Kidney (tissue), 14 donors: Measurements from ENCODE around the gene PDE4D. TPM values are rescaled to one million over a fixed set of nuclear protein-coding genes. Genes with fewer than 3 reads are reported as not detected.
A peak's percentile ranks its signal among the peaks of the same experiment; 100 is the strongest.

Experiments
- DNase-seq, 5 donors: peaks; one replicate each; pipeline ENCODE4 v3.0.0-alpha.2; 2013 to 2020
- FAIRE-seq: peaks from 2 replicates; lab custom pipeline; 2012; peaks lifted over from hg19 to GRCh38; lab: Jason Lieb, UNC
- H3K27ac ChIP-seq, 2 donors: one replicate each; pipeline ENCODE4 v1.7.0; 2013; ENCODE audit warnings: low read depth in 2 of 2, low read length in 2 of 2, inconsistent platforms in 1 of 2
- H3K27me3 ChIP-seq: one replicate; pipeline ENCODE4 v1.7.1; 2013; ENCODE audit warnings: low read length, inconsistent platforms; ENCODE audit not compliant: control insufficient read depth, insufficient read depth
- H3K36me3 ChIP-seq, 3 donors: one replicate each; pipeline versions ENCODE4 v1.7.0 to v1.7.1; 2013; ENCODE audit warnings: low read length in 3 of 3, control low read depth in 1 of 3, inconsistent platforms in 1 of 3; ENCODE audit not compliant: insufficient read depth in 3 of 3, control insufficient read depth in 2 of 3
- H3K4me1 ChIP-seq, 3 donors: one replicate each; pipeline versions ENCODE4 v1.7.0 to v1.7.1; 2013; ENCODE audit warnings: low read length in 3 of 3, inconsistent platforms in 1 of 3, low read depth in 1 of 3; ENCODE audit not compliant: control insufficient read depth in 2 of 3, insufficient read depth in 2 of 3
- H3K4me3 ChIP-seq, 3 donors: one replicate each; pipeline versions ENCODE4 v1.7.0 to v1.8.1; 2013; ENCODE audit warnings: low read length in 3 of 3, control low read depth in 1 of 3, inconsistent platforms in 1 of 3
- H3K9ac ChIP-seq, 3 donors: one replicate each; pipeline versions ENCODE4 v1.7.0 to v1.7.1; 2013; ENCODE audit warnings: low read length in 3 of 3, control low read depth in 1 of 3, inconsistent platforms in 1 of 3
- H3K9me3 ChIP-seq, 3 donors: one replicate each; pipeline versions ENCODE4 v1.7.0 to v1.7.1; 2013; ENCODE audit warnings: low read length in 3 of 3, control low read depth in 1 of 3, inconsistent platforms in 1 of 3; ENCODE audit not compliant: control insufficient read depth in 2 of 3, insufficient read depth in 1 of 3
- intact Hi-C: fragments of 100-400 bp; cut with DNase I; formaldehyde crosslinking; loops from one replicate; pipeline ENCODE4 v1.11.1; 2022
- polyA plus RNA-seq: library from polyadenylated mRNA; stranded (reverse); fragments of 350-450 nt; fragmentation: Illumina TruSeq; extraction: RNeasy Lipid Tissue Mini Kit (QIAGEN cat#74804); gene quantifications from one replicate; pipeline ENCODE4 v1.2.3, GENCODE V29; 2014; ENCODE audit warnings: low read depth, low replicate concordance; ENCODE audit not compliant: insufficient read depth
- total RNA-seq: library from RNA; stranded (reverse); fragmentation: NEBNext Ultra II Directional; extraction: Animal tissue kit (Norgen Biotek cat#: 25700); gene quantifications from one replicate; pipeline ENCODE4 v1.2.1, GENCODE V29; 2021
- TF ChIP-seq, protein P1 (sequence below): IDR thresholded peaks from 3 replicates; pipeline ENCODE4 v1.5.1; 2012; ENCODE audit warnings: mild to moderate bottlenecking, moderate library complexity, borderline replicate concordance; ENCODE audit not compliant: insufficient read depth; ENCODE audit errors: extremely low read depth
- donor health status: control.
- donor health status: control.
- donor health status: control.
- donor health status: control.
- donor health status: control.
- donor health status: DM: yes; HTN: yes; CAD: no.
- donor health status: Normal renal cell carcinoma (clear cell type).

The PDE4D gene
- total and polyA plus RNA-seq, 2 donors from 2014 or later = 9.2 to 78.9 TPM

- intact Hi-C loops = no loop called here
- FAIRE-seq (no peak), DNase-seq (no peak)
- Histone ChIP-seq H3K9me3 (no peaks in the 10 kb centered on the region), H3K27ac (no peak overlapping the region), H3K9ac (no peak overlapping the region), H3K4me1 (peaks cover 0 to 2% (median 0%) of the 10 kb centered on the region in 3 donors), H3K36me3 (no peaks in the 10 kb centered on the region), H3K4me3 (no peak overlapping the region), H3K27me3 (no peaks in the 10 kb centered on the region)
- TF ChIP-seq, protein P1, sequence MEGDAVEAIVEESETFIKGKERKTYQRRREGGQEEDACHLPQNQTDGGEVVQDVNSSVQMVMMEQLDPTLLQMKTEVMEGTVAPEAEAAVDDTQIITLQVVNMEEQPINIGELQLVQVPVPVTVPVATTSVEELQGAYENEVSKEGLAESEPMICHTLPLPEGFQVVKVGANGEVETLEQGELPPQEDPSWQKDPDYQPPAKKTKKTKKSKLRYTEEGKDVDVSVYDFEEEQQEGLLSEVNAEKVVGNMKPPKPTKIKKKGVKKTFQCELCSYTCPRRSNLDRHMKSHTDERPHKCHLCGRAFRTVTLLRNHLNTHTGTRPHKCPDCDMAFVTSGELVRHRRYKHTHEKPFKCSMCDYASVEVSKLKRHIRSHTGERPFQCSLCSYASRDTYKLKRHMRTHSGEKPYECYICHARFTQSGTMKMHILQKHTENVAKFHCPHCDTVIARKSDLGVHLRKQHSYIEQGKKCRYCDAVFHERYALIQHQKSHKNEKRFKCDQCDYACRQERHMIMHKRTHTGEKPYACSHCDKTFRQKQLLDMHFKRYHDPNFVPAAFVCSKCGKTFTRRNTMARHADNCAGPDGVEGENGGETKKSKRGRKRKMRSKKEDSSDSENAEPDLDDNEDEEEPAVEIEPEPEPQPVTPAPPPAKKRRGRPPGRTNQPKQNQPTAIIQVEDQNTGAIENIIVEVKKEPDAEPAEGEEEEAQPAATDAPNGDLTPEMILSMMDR = no peak
These were observed 970.2 kb downstream of the PDE4D start for GRCh38 chr5:58923355-58923754.

GRCh38 chr5:58922461-58923171 lies 970.9 kb downstream of the PDE4D start:
- no peaks in the 10 kb centered on the region for H3K9me3 ChIP-seq
- FAIRE-seq = no peak
- H3K36me3 ChIP-seq = no peaks in the 10 kb centered on the region
- DNase-seq = peak in 4 of 5 donors; percentile 10 to 80 (median 42)
- intact Hi-C loops = no loop called here
- TF ChIP-seq, protein P1 = no peak
- no peak overlapping the region for H3K9ac ChIP-seq
- H3K27ac ChIP-seq = peak overlapping the region in 1 of 2 donors; percentile 4
- no peak overlapping the region for H3K4me3 ChIP-seq
- H3K4me1 ChIP-seq = peaks cover 0 to 2% (median 0%) of the 10 kb centered on the region in 3 donors
- no peaks in the 10 kb centered on the region for H3K27me3 ChIP-seq

DNA sequence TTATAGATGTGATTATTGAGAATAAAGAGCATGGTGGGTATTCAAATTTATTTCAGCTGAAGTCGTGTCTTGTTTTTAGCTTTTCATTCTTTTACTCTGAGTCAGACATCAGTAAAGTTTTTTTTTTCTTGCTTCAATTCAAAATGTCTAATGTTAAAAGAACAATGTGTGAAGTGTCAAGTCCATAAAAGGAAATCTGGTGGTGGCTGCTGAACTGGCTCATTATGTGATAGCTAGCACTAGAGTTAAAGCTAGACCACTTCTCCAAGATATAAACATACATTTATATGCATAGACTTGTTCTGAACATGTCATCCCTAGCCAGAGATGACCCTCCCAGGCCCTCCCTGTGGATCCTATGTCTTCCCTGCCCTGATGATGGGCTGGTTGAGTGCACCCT lies 972.4 kb downstream of the PDE4D start:
- Histone ChIP-seq H3K9ac (no peak overlapping the region), H3K4me3 (no peak overlapping the region), H3K27ac (no peak overlapping the region), H3K27me3 (no peaks in the 10 kb centered on the region), H3K4me1 (peaks cover 0 to 4% (median 0%) of the 10 kb centered on the region in 3 donors), H3K36me3 (no peaks in the 10 kb centered on the region), H3K9me3 (no peaks in the 10 kb centered on the region)
- TF ChIP-seq, protein P1 = no peak
- intact Hi-C loops = no loop called here
- no peak for FAIRE-seq
- DNase-seq = peak in 1 of 5 donors; percentile 24

DNA sequence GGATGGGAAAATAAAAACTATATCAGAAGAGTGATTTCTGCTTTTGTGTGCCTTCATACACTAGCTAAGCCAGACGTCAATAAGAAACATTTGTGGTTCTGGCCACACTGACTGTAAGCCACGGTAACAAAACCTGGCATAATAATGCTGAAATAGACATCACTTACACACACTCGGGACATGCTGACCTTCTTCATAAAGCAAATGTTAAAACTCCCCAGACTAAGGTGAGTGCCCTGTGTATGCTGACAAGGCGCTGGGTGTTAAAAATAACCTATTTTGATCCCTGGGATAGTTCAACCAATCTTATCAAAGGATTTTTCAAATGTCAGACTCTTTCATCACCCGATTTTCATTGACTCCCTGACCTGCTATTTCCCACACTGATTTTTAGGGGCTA lies 973.7 kb downstream of the PDE4D start:
- no peak overlapping the region for H3K9ac ChIP-seq
- H3K9me3 ChIP-seq = no peaks in the 10 kb centered on the region
- no peak overlapping the region for H3K4me3 ChIP-seq
- TF ChIP-seq, protein P1 = no peak
- FAIRE-seq (no peak), DNase-seq (no peak)
- intact Hi-C loops = no loop called here
- H3K36me3 ChIP-seq = no peaks in the 10 kb centered on the region
- no peak overlapping the region for H3K27ac ChIP-seq
- peaks cover 0 to 4% (median 0%) of the 10 kb centered on the region in 3 donors for H3K4me1 ChIP-seq
- H3K27me3 ChIP-seq = no peaks in the 10 kb centered on the region
